A549 (cell line): ENCODE data around the gene LRG1. TPM values are rescaled to one million over a fixed set of nuclear protein-coding genes. Genes with fewer than 3 reads are reported as not detected.

Source experiments
- ATAC-seq, 2 experiments: fragments of 200-7000 bp in 1 of 2; fragments of >200 bp in 1 of 2; cut with Nextera tagmentation in 1 of 2; cut with Tn5 transposase in 1 of 2; 3 replicates each; pipeline versions ENCODE4 v1.8.0 to v1.9.1; 2018 to 2020; ENCODE audit warnings: mild to moderate bottlenecking in 1 of 2, moderate library complexity in 1 of 2
- CTCF ChIA-PET: fragments of 300-600 bp; sonication (Branson Sonifier 250); formaldehyde crosslinking; extraction: SDS; loops from one replicate; lab custom pipeline; 2021; ENCODE audit warnings: antibody characterized with exemption, inconsistent platforms; lab: Yijun Ruan, JAX
- POLR2A ChIA-PET: fragments of 350-600 bp; formaldehyde crosslinking; extraction: SDS; loops from one replicate; lab custom pipeline; 2021; ENCODE audit warnings: antibody characterized with exemption, inconsistent platforms; lab: Yijun Ruan, JAX
- DNase-seq, 2 experiments: peaks; one replicate each; pipeline versions ENCODE4 v3.0.0 to v3.0.0-alpha.2; 2011 to 2016; ENCODE audit warnings: low read depth in 1 of 2, low spot score in 1 of 2
- FAIRE-seq: peaks from 2 replicates; lab custom pipeline; 2011; peaks lifted over from hg19 to GRCh38; lab: Jason Lieb, UNC
- H3K27ac ChIP-seq, 2 experiments: fragments of >200 bp; sonication (Bioruptor Twin); formaldehyde crosslinking; 3 replicates each; pipeline ENCODE4 v1.5.1; 2016 to 2017
- H3K4me1 ChIP-seq: fragments of >200 bp; sonication (Bioruptor Twin); formaldehyde crosslinking; 3 replicates; pipeline ENCODE4 v1.6.1; 2016
- H3K4me2 ChIP-seq: fragments of >200 bp; sonication (Bioruptor Twin); formaldehyde crosslinking; 3 replicates; pipeline ENCODE4 v1.6.1; 2016
- H3K4me3 ChIP-seq: fragments of >200 bp; sonication (Bioruptor Twin); formaldehyde crosslinking; 3 replicates; pipeline ENCODE4 v1.5.1; 2016
- H3K9me3 ChIP-seq: fragments of >200 bp; sonication (Bioruptor Twin); formaldehyde crosslinking; 3 replicates; pipeline ENCODE4 v1.6.1; 2016
- CBX2 ChIP-seq: fragments of 200-600 bp; sonication (generic); IDR thresholded peaks from 2 replicates; pipeline ENCODE4 v1.6.1; 2016; ENCODE audit warnings: low read depth, mild to moderate bottlenecking, borderline replicate concordance
- CEBPB ChIP-seq, 2 experiments: fragments of >200 bp in 1 of 2; sonication (Bioruptor Twin) in 1 of 2; formaldehyde crosslinking in 1 of 2; IDR thresholded peaks; 2 replicates each; pipeline ENCODE4 v1.6.1; 2012 to 2016
- EHF ChIP-seq: fragments of 250-450 bp; sonication (Bioruptor Pico); IDR thresholded peaks from 2 replicates; pipeline ENCODE4 v1.5.0; 2020; ENCODE audit warnings: mild to moderate bottlenecking
- EHMT2 ChIP-seq: fragments of 200-600 bp; sonication (generic); IDR thresholded peaks from 2 replicates; pipeline ENCODE4 v1.6.1; 2016; ENCODE audit warnings: antibody characterized with exemption, low read depth, mild to moderate bottlenecking, moderate library complexity
- EP300 ChIP-seq, 2 experiments: fragments of >200 bp; sonication (Bioruptor Twin); formaldehyde crosslinking; IDR thresholded peaks; 2 replicates in 1 of 2; 3 replicates in 1 of 2; pipeline ENCODE4 v1.6.1; 2016 to 2017
- FOSL2 ChIP-seq, 2 experiments: fragments of 450-650 bp in 1 of 2; fragments of >200 bp in 1 of 2; sonication (Bioruptor Twin) in 1 of 2; formaldehyde crosslinking; IDR thresholded peaks; 2 replicates each; pipeline versions ENCODE4 v1.5.0 to v1.6.1; 2016 to 2020; ENCODE audit warnings: mild to moderate bottlenecking in 1 of 2, moderate library complexity in 1 of 2
- FOXS1 ChIP-seq: fragments of 250-450 bp; sonication (Bioruptor Pico); IDR thresholded peaks from 2 replicates; pipeline ENCODE4 v1.5.0; 2020; ENCODE audit warnings: mild to moderate bottlenecking, moderate library complexity
- HMGXB4 ChIP-seq: fragments of 250-450 bp; sonication (Bioruptor Pico); IDR thresholded peaks from 2 replicates; pipeline ENCODE4 v1.5.0; 2021; ENCODE audit warnings: mild to moderate bottlenecking, moderate library complexity, borderline replicate concordance
- HOXA7 ChIP-seq: fragments of 250-450 bp; sonication (Bioruptor Pico); IDR thresholded peaks from 2 replicates; pipeline ENCODE4 v1.5.0; 2020; ENCODE audit warnings: mild to moderate bottlenecking, moderate library complexity
- HOXB13 ChIP-seq: fragments of 250-450 bp; sonication (Bioruptor Pico); IDR thresholded peaks from 2 replicates; pipeline ENCODE4 v1.5.0; 2020; ENCODE audit warnings: low read depth, mild to moderate bottlenecking, moderate library complexity
- JUN ChIP-seq, 2 experiments: fragments of >200 bp; sonication (Bioruptor Twin); formaldehyde crosslinking; IDR thresholded peaks; 2 replicates in 1 of 2; 3 replicates in 1 of 2; pipeline ENCODE4 v1.6.1; 2016 to 2017
- JUNB ChIP-seq: fragments of >200 bp; sonication (Bioruptor Twin); formaldehyde crosslinking; IDR thresholded peaks from 2 replicates; pipeline ENCODE4 v1.6.1; 2016
- KDM1A ChIP-seq: fragments of 200-600 bp; sonication (generic); IDR thresholded peaks from 2 replicates; pipeline ENCODE4 v1.6.1; 2016; ENCODE audit warnings: low read depth, mild to moderate bottlenecking
- MAX ChIP-seq: IDR thresholded peaks from 2 replicates; pipeline ENCODE4 v1.6.1; 2012
- MAZ ChIP-seq: fragments of 150-350 bp; IDR thresholded peaks from 2 replicates; pipeline ENCODE4 v1.6.1; 2014; ENCODE audit warnings: antibody characterized with exemption, low read depth, low read length, borderline replicate concordance
- PBX3 ChIP-seq: IDR thresholded peaks from 2 replicates; pipeline ENCODE4 v1.6.1; 2012
- TP53 ChIP-seq: fragments of 250-450 bp; sonication (Bioruptor Pico); IDR thresholded peaks from 2 replicates; pipeline ENCODE4 v1.5.0; 2021; ENCODE audit warnings: mild to moderate bottlenecking, moderate library complexity
- USF2 ChIP-seq: fragments of 450-650 bp; IDR thresholded peaks from 2 replicates; pipeline ENCODE4 v1.6.1; 2014; ENCODE audit warnings: antibody characterized with exemption
- ZC3H11A ChIP-seq: fragments of 450-650 bp; IDR thresholded peaks from 2 replicates; pipeline ENCODE4 v1.6.1; 2014; ENCODE audit warnings: antibody characterized with exemption, mild to moderate bottlenecking
- ZFP36 ChIP-seq: fragments of 450-650 bp; IDR thresholded peaks from 2 replicates; pipeline ENCODE4 v1.6.1; 2014; ENCODE audit warnings: borderline replicate concordance; ENCODE audit not compliant: partially characterized antibody
- WGBS: methylation state at CpG from one replicate; pipeline ENCODE4 v1.1.6; 2017; ENCODE audit errors: missing lambda C conversion rate; 5-methylcytosine and 5-hydroxymethylcytosine counted together
- polyA plus RNA-seq, 4 experiments: library from polyadenylated mRNA; depleted of rRNA in 3 of 4; stranded (reverse); fragments of >200 nt; fragmentation: RNase III in 1 of 4; extraction: RNeasy Plus Mini Kit Qiagen cat#74134 plus additional on column Dnase treatment in 1 of 4; gene quantifications; 2 replicates in 3 of 4; 3 replicates in 1 of 4; pipeline ENCODE4 v1.2.3, GENCODE V29; 2011 to 2017

Gene LRG1
- polyA plus RNA-seq, 2 of the 4 experiments (the other 2 are of a cell fraction): 0.18 TPM; not detected in 1

- WGBS: 95% methylated on average over 13 of the region's 25 CpGs
- Histone ChIP-seq H3K4me2 (no peak overlapping the region), H3K4me1 (no peaks in the 10 kb centered on the region), H3K9me3 (no peaks in the 10 kb centered on the region), H3K4me3 (no peak overlapping the region), H3K27ac (no peak overlapping the region)
- TF ChIP-seq KDM1A: no peak
- no peak for TF ChIP-seq CBX2
- TF ChIP-seq HMGXB4 (CRISPR knock-in tag): no peak
- TF ChIP-seq HOXA7: no peak
- FAIRE-seq (no peak), ATAC-seq (no peak), DNase-seq (no peak)
- ChIA-PET CTCF (interaction anchor here (0.7 to 0.8 kb wide), 2 partner anchors 26 to 28 kb away, joined by 3 read pairs; no protein-coding TSS in a partner anchor), POLR2A (no interaction called here)
These were observed 42.0 kb downstream of the LRG1 start for GRCh38 chr19:4497770-4498389.

GRCh38 chr19:4496304-4496703, 43.5 kb downstream of the LRG1 start:
- TF ChIP-seq ZFP36: no peak
- TF ChIP-seq FOXS1 (CRISPR knock-in tag): no peak
- TF ChIP-seq HMGXB4 (CRISPR knock-in tag): no peak
- no peak for TF ChIP-seq EHF (CRISPR knock-in tag)
- no peak for TF ChIP-seq JUN (IDR thresholded peaks at IDR 0.05)
- TF ChIP-seq USF2: no peak
- no peak for TF ChIP-seq PBX3
- TF ChIP-seq HOXB13 (CRISPR knock-in tag): no peak
- TF ChIP-seq ZC3H11A: no peak
- no peak for TF ChIP-seq MAX
- no peak for TF ChIP-seq EP300 (IDR thresholded peaks at IDR 0.05)
- TF ChIP-seq MAZ: no peak
- TF ChIP-seq CEBPB (IDR thresholded peaks at IDR 0.05): no peak
- TF ChIP-seq EHMT2: no peak
- TF ChIP-seq FOSL2 (IDR thresholded peaks at IDR 0.05): no peak
- TF ChIP-seq FOSL2 (CRISPR knock-in tag; IDR thresholded peaks at IDR 0.05): no peak
- no peak for TF ChIP-seq TP53 (CRISPR knock-in tag)
- TF ChIP-seq JUNB: no peak
- 95% methylated on average over 4 of the region's 18 CpGs for WGBS
- Histone ChIP-seq H3K4me2 (no peak overlapping the region), H3K4me3 (no peak overlapping the region), H3K27ac (no peak overlapping the region), H3K4me1 (no peaks in the 10 kb centered on the region), H3K9me3 (no peaks in the 10 kb centered on the region)
- no peak for FAIRE-seq
- ATAC-seq: no peak
- ChIA-PET POLR2A (no interaction called here), CTCF (no interaction called here)
- DNase-seq: no peak
